Nephron (organoid): ENCODE measurements around the gene AAGAB.

Source experiments
- H3K27ac Mint-ChIP-seq, 3 experiments: 2 replicates each; pipeline ENCODE4 v1.8.0; 2020; ENCODE audit warnings: mixed read lengths in 3 of 3, mild to moderate bottlenecking in 2 of 3, moderate library complexity in 1 of 3
- H3K27me3 Mint-ChIP-seq: 2 replicates; pipeline ENCODE4 v1.8.0; 2021; ENCODE audit warnings: low read depth, mild to moderate bottlenecking, moderate library complexity, mixed read lengths
- H3K36me3 Mint-ChIP-seq: 2 replicates; pipeline ENCODE4 v1.8.0; 2020; ENCODE audit warnings: low read depth, mixed read lengths
- H3K4me1 Mint-ChIP-seq: 2 replicates; pipeline ENCODE4 v1.8.0; 2020; ENCODE audit warnings: mixed read lengths
- H3K4me3 Mint-ChIP-seq, 3 experiments: 2 replicates each; pipeline ENCODE4 v1.8.0; 2020; ENCODE audit warnings: mild to moderate bottlenecking in 3 of 3, mixed read lengths in 3 of 3, moderate library complexity in 2 of 3
- H3K9me3 Mint-ChIP-seq: 2 replicates; pipeline ENCODE4 v1.8.0; 2020; ENCODE audit warnings: mixed read lengths
- CTCF ChIP-seq, 3 experiments: fragments of 200-600 bp; sonication (generic); IDR thresholded peaks; one replicate each; pipeline ENCODE4 v1.5.0; 2021; ENCODE audit warnings: antibody characterized with exemption in 3 of 3; ENCODE audit not compliant: unreplicated experiment in 3 of 3

Gene AAGAB

GRCh38 chr15:67219288-67219687 is 35.2 kb downstream of the AAGAB start:
- Mint-ChIP-seq H3K27me3 (no peaks in the 10 kb centered on the region), H3K4me1 (peaks cover 5% of the 10 kb centered on the region), H3K36me3 (peaks cover 14% of the 10 kb centered on the region), H3K9me3 (no peaks in the 10 kb centered on the region), H3K4me3 (no peak overlapping the region), H3K27ac (no peak overlapping the region)
- no peak for TF ChIP-seq CTCF (IDR thresholded peaks at IDR 0.05; ENCODE audit: unreplicated experiment in 3 of 3)

DNA sequence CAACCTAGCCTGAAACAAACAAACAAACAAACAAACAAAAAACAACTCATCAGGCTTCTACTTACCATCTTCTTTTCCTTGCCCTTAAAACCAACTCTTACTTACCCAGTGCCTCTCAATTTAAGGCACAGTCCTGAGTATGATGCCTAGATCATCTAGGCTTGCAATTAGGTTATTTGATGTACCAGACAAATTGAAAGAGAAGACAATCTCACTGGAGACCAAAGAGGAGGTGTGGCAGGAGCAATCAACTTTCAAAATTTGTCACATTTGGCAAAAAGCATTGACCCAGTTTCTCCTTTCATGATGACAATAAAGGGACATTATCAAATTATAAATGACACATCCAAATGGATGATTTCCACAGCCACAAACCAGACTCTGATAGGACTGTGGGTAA is 36.0 kb downstream of the AAGAB start:
- H3K4me1 Mint-ChIP-seq: peaks cover 5% of the 10 kb centered on the region
- H3K9me3 Mint-ChIP-seq: no peaks in the 10 kb centered on the region
- H3K27me3 Mint-ChIP-seq: no peaks in the 10 kb centered on the region
- H3K27ac Mint-ChIP-seq: no peak overlapping the region
- no peak overlapping the region for H3K4me3 Mint-ChIP-seq
- H3K36me3 Mint-ChIP-seq: peaks cover 14% of the 10 kb centered on the region
- TF ChIP-seq CTCF (IDR thresholded peaks at IDR 0.05; ENCODE audit: unreplicated experiment in 3 of 3): no peak

DNA sequence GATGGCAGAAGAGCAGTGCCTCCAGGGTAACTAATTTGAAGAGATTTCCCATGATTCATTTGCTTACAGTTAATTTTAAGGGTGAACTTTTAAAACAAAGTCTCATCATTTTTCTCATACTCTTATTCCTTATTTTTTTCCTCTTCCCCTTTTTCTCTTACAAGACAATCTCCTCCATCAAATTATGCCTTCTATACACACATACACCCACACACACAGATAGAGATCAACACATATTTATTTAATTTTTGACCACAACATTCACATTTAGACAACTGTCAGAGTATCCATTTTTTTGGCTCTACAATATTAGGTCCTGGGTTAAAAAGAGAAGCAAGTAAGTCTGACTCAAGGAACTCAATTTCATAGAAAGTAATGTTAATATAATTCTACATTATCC is 37.6 kb downstream of the AAGAB start:
- Mint-ChIP-seq H3K27ac (no peak overlapping the region), H3K27me3 (no peaks in the 10 kb centered on the region), H3K9me3 (no peaks in the 10 kb centered on the region), H3K36me3 (peaks cover 14% of the 10 kb centered on the region), H3K4me3 (no peak overlapping the region), H3K4me1 (peaks cover 5% of the 10 kb centered on the region)
- TF ChIP-seq CTCF (IDR thresholded peaks at IDR 0.05; ENCODE audit: unreplicated experiment in 3 of 3): no peak

DNA sequence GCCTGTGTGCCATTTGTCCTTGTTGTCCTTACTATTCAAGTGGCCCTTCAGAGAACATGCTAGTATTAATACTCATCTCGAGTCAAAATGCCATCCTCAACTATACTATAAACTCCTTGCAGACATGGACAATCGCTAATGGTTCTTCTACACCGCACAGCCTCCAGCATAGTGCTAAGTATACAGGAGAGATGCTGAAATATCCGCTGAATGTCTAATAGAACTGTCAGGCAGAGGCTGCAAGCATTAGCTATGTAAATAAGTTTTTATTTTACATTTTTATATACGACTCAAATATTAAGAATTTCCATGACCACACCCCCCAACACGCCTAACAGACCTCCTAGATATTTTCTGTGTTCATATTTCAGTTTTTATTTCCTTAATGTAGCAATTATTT is 39.4 kb downstream of the AAGAB start:
- H3K4me1 Mint-ChIP-seq: peaks cover 16% of the 10 kb centered on the region
- H3K27me3 Mint-ChIP-seq: no peaks in the 10 kb centered on the region
- no peaks in the 10 kb centered on the region for H3K9me3 Mint-ChIP-seq
- TF ChIP-seq CTCF (IDR thresholded peaks at IDR 0.05; ENCODE audit: unreplicated experiment in 3 of 3): no peak
- no peak overlapping the region for H3K27ac Mint-ChIP-seq
- H3K4me3 Mint-ChIP-seq: no peak overlapping the region
- H3K36me3 Mint-ChIP-seq: peaks cover 14% of the 10 kb centered on the region

GRCh38 chr15:67212684-67213367 is 41.6 kb downstream of the AAGAB start:
- TF ChIP-seq CTCF (IDR thresholded peaks at IDR 0.05; ENCODE audit: unreplicated experiment in 3 of 3): no peak
- Mint-ChIP-seq H3K9me3 (no peaks in the 10 kb centered on the region), H3K27me3 (no peaks in the 10 kb centered on the region), H3K4me3 (no peak overlapping the region), H3K27ac (no peak overlapping the region), H3K36me3 (peaks cover 14% of the 10 kb centered on the region), H3K4me1 (peaks cover 24% of the 10 kb centered on the region)

DNA sequence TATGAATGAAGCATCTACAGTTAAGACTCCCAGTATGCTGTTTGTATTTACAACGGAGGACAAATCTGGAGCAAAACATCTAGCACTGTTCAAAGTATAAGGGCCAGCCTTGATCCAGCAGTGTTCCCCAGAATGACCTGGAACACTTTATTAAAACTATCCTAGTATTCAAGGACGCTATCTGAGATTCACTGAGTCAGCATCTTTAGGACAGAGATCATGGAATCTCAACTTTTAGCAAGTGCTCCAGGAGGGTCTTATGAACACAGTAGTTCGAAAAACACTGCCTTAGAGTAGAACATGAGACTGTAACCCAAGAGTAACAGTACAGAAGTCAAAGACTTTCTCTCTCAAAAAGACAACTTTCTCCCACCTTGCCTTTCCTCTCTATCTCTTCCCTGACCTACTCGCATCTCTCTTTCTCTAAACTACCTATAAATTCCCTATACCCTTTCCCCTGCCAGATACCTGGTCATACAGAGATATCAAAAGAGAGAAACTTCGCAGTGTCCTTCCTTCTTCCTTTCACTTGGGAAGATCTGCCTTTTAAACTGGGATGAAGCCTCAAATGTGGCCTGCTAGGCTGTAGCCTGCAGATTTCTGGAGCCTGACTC is 43.8 kb downstream of the AAGAB start:
- peaks cover 13% of the 10 kb centered on the region for H3K36me3 Mint-ChIP-seq

More for the DNA sequence above, 43.8 kb downstream of the AAGAB start:
- H3K4me1 Mint-ChIP-seq: peaks cover 28% of the 10 kb centered on the region
- no peak for TF ChIP-seq CTCF (IDR thresholded peaks at IDR 0.05; ENCODE audit: unreplicated experiment in 3 of 3)
- H3K27me3 Mint-ChIP-seq: no peaks in the 10 kb centered on the region
- no peaks in the 10 kb centered on the region for H3K9me3 Mint-ChIP-seq
- no peak overlapping the region for H3K4me3 Mint-ChIP-seq
- peak overlapping the region in 1 of 3 experiments; percentile 6 for H3K27ac Mint-ChIP-seq
